ENCODE results near the gene RETSAT.

Gene RETSAT

GRCh38 chr2:85307527-85307897 is 46.8 kb downstream of the RETSAT start:
- no peak for DNase-seq (ENCODE audit: low spot score)

GRCh38 chr2:85303780-85304531 is 50.4 kb downstream of the RETSAT start:
- no peak for DNase-seq (ENCODE audit: low spot score)

GRCh38 chr2:85302121-85302520 is 52.2 kb downstream of the RETSAT start:
- no peak for DNase-seq (ENCODE audit: low spot score)

Data from left forelimb (tissue), 1 donor.